GM12878 (cell line): ENCODE data around the gene CPNE9. TPM values are rescaled to one million over a fixed set of nuclear protein-coding genes. Genes with fewer than 3 reads are reported as not detected.

ENCODE experiments used
- ATAC-seq: fragments of 200-7000 bp; cut with Tn5 transposase; 3 replicates; pipeline ENCODE4 v1.9.1; 2020; ENCODE audit warnings: mild to moderate bottlenecking, moderate library complexity
- BruUV-seq: library from RNA; stranded (reverse); fragments of 400-500 nt; replicated peaks from 2 replicates; lab custom pipeline; 2021; lab: Mats Ljungman, UMichigan
- CTCF ChIA-PET: fragments of 300-600 bp; sonication (Branson Sonifier 250); formaldehyde crosslinking; extraction: SDS; loops from one replicate; lab custom pipeline; 2021; ENCODE audit warnings: inconsistent platforms; lab: Yijun Ruan, JAX
- POLR2A ChIA-PET: fragments of 350-600 bp; formaldehyde crosslinking; extraction: SDS; loops from one replicate; lab custom pipeline; 2021; ENCODE audit warnings: inconsistent platforms; lab: Charles Lee
- RAD21 ChIA-PET: fragments of 300-600 bp; sonication (Branson Sonifier 250); formaldehyde crosslinking; loops from one replicate; lab custom pipeline; 2023; ENCODE audit warnings: antibody characterized with exemption; ENCODE audit not compliant: unreplicated experiment; lab: Charles Lee
- SMC1A ChIA-PET: fragments of 300-600 bp; sonication (Branson Sonifier 250); formaldehyde crosslinking; loops from one replicate; lab custom pipeline; 2023; ENCODE audit not compliant: unreplicated experiment, uncharacterized antibody; lab: Charles Lee
- DNase-seq: peaks from one replicate; pipeline ENCODE4 v3.0.0-alpha.2; 2011; ENCODE audit warnings: low read depth, low spot score
- FAIRE-seq: peaks from 3 replicates; lab custom pipeline; 2011; peaks lifted over from hg19 to GRCh38; lab: Jason Lieb, UNC
- H2AFZ ChIP-seq: 2 replicates; pipeline ENCODE4 v1.6.0; 2011; ENCODE audit warnings: low read depth, low read length, control low read depth; ENCODE audit not compliant: control insufficient read depth
- H3K27ac ChIP-seq: 2 replicates; pipeline ENCODE4 v1.5.1; 2011; ENCODE audit warnings: control low read depth; ENCODE audit not compliant: control insufficient read depth, insufficient read depth
- H3K27me3 ChIP-seq, 2 experiments: replicated peaks in 1 of 2; 2 replicates each; pipeline versions ENCODE4 v1.6.0 to v1.6.1; 2011; ENCODE audit warnings: low read length in 1 of 2; ENCODE audit not compliant: control insufficient read depth in 2 of 2, insufficient read depth in 2 of 2
- H3K36me3 ChIP-seq, 2 experiments: 2 replicates each; pipeline ENCODE4 v1.5.1; 2011; ENCODE audit warnings: low read length in 1 of 2; ENCODE audit not compliant: control insufficient read depth in 2 of 2, insufficient read depth in 2 of 2
- H3K4me1 ChIP-seq: 2 replicates; pipeline ENCODE4 v1.6.1; 2011; ENCODE audit warnings: mild to moderate bottlenecking, low read length, moderate library complexity, mixed read lengths; ENCODE audit not compliant: control insufficient read depth, insufficient read depth
- H3K4me2 ChIP-seq: 2 replicates; pipeline ENCODE4 v1.6.0; 2011; ENCODE audit warnings: control low read depth; ENCODE audit not compliant: control insufficient read depth, insufficient read depth
- H3K4me3 ChIP-seq: fragments of 200-600 bp; sonication (generic); 2 replicates; pipeline ENCODE4 v1.5.1; 2016
- H3K79me2 ChIP-seq: 2 replicates; pipeline ENCODE4 v1.6.0; 2011; ENCODE audit warnings: low read length; ENCODE audit not compliant: control insufficient read depth, insufficient read depth
- H3K9ac ChIP-seq: 2 replicates; pipeline ENCODE4 v1.8.0; 2011; ENCODE audit warnings: low read length, control low read depth, mixed read lengths; ENCODE audit not compliant: control insufficient read depth, insufficient read depth
- H3K9me3 ChIP-seq: replicated peaks from 3 replicates; pipeline ENCODE4 v1.5.1; 2011; ENCODE audit warnings: mild to moderate bottlenecking, low read length; ENCODE audit not compliant: control insufficient read depth, insufficient read depth
- H4K20me1 ChIP-seq: 2 replicates; pipeline ENCODE4 v1.6.0; 2011; ENCODE audit not compliant: control insufficient read depth, insufficient read depth
- BHLHE40 ChIP-seq, 2 experiments: fragments of 450-650 bp in 1 of 2; IDR thresholded peaks; 2 replicates each; pipeline ENCODE4 v1.6.1; 2011 to 2017; ENCODE audit warnings: low read depth in 2 of 2, borderline replicate concordance in 1 of 2, improper control_type of control experiment in 1 of 2, low read length in 1 of 2, mild to moderate bottlenecking in 1 of 2
- CBFB ChIP-seq: IDR thresholded peaks from 2 replicates; pipeline ENCODE4 v1.6.1; 2016; ENCODE audit warnings: antibody characterized with exemption, low read depth
- MLLT1 ChIP-seq: fragments of 450-650 bp; IDR thresholded peaks from 2 replicates; pipeline ENCODE4 v1.6.1; 2016; ENCODE audit warnings: mild to moderate bottlenecking
- PAX8 ChIP-seq: fragments of 450-650 bp; IDR thresholded peaks from 2 replicates; pipeline ENCODE4 v1.6.1; 2017; ENCODE audit warnings: mild to moderate bottlenecking, moderate library complexity
- RELB ChIP-seq: fragments of 450-650 bp; IDR thresholded peaks from 2 replicates; pipeline ENCODE4 v1.6.1; 2017; ENCODE audit warnings: low read depth, mild to moderate bottlenecking, moderate library complexity
- SKIL ChIP-seq: fragments of 450-650 bp; IDR thresholded peaks from 2 replicates; pipeline ENCODE4 v1.6.1; 2017; ENCODE audit warnings: mild to moderate bottlenecking, low read depth, inconsistent platforms; ENCODE audit not compliant: poor library complexity, severe bottlenecking
- SMAD5 ChIP-seq: IDR thresholded peaks from 2 replicates; pipeline ENCODE4 v1.6.1; 2016; ENCODE audit warnings: antibody characterized with exemption, low read depth
- SUPT20H ChIP-seq: IDR thresholded peaks from 2 replicates; pipeline ENCODE4 v1.6.1; 2011; ENCODE audit warnings: low read depth, mild to moderate bottlenecking, low read length, moderate library complexity, borderline replicate concordance; ENCODE audit not compliant: control insufficient read depth
- WGBS: methylation state at CpG from one replicate; pipeline ENCODE4 v1.1.6; 2016; ENCODE audit warnings: low lambda C conversion rate; ENCODE audit not compliant: insufficient replicate concordance, insufficient coverage; ENCODE audit errors: missing lambda C conversion rate; 5-methylcytosine and 5-hydroxymethylcytosine counted together
- in situ Hi-C: fragments of 300-500 bp; cut with MboI; formaldehyde crosslinking; loops from 9 replicates; pipeline ENCODE4 v1.14.3; 2018; ENCODE audit warnings: mixed read lengths
- intact Hi-C: fragments of 100-400 bp; cut with micrococcal nuclease; formaldehyde crosslinking; loops from one replicate; pipeline ENCODE4 v1.14.2; 2022; ENCODE audit not compliant: unreplicated experiment
- polyA plus RNA-seq, 11 experiments: library from polyadenylated mRNA; depleted of rRNA in 4 of 11; unstranded in 6 of 11; stranded (reverse) in 5 of 11; fragments of >200 nt; fragmentation: Nextera tagmentation in 4 of 11; fragmentation: Illumina TruSeq in 1 of 11; extraction: Ambion mirVana in 4 of 11; extraction: Trizol in 1 of 11; gene quantifications; 1 replicate in 1 of 11; 2 replicates in 10 of 11; pipeline versions ENCODE4 v1.2.1 to v1.2.3, GENCODE V29; 2011 to 2016; ENCODE audit warnings: inconsistent platforms in 2 of 11, missing spikeins in 2 of 11, low read depth in 1 of 11
- total RNA-seq, 4 experiments: library from RNA; depleted of rRNA in 3 of 4; stranded (reverse); fragments of >200 nt in 3 of 4; fragmentation: Illumina TruSeq in 1 of 4; extraction: Trizol in 1 of 4; gene quantifications; 2 replicates each; pipeline versions ENCODE4 v1.2.1 to v1.2.3, GENCODE V29; 2013 to 2021

CPNE9 gene
- total and polyA plus RNA-seq, 10 of the 15 experiments (the other 5 are each of a cell fraction or from before 2014, with no cell fraction given), result 0.02 to 0.12 (median 0.05) TPM; not detected in 7

- ChIA-PET RAD21 (no interaction called here), CTCF (no interaction called here), SMC1A (interaction anchor here (1.1 kb wide), 1 partner anchor 182 kb away, joined by 4 read pairs; no protein-coding TSS in a partner anchor), POLR2A (no interaction called here)
- Histone ChIP-seq H3K4me2 (no peak overlapping the region), H3K27ac (no peak overlapping the region), H4K20me1 (0 out of 2 replicates have a peak, but pooled peaks cover 2% of the 10 kb centered on the region), H3K27me3 (no peaks in the 10 kb centered on the region), H2AFZ (no peak overlapping the region), H3K79me2 (no peaks in the 10 kb centered on the region), H3K36me3 (peaks cover 33 to 47% of the 10 kb centered on the region in 2 experiments), H3K9ac (no peak overlapping the region), H3K4me3 (no peak overlapping the region), H3K9me3 (no peaks in the 10 kb centered on the region), H3K4me1 (no peaks in the 10 kb centered on the region)
- BruUV-seq, result no TSS peak
- WGBS, result 94% methylated on average over 18 of the region's 18 CpGs
- no peak for DNase-seq
- ATAC-seq, result no peak
- intact Hi-C loops, result no loop called here
- in situ Hi-C loops, result no loop called here
- no peak for FAIRE-seq
- TF ChIP-seq SUPT20H, result no peak
- TF ChIP-seq PAX8, result no peak
- TF ChIP-seq RELB, result no peak
- TF ChIP-seq SKIL, result no peak
- TF ChIP-seq MLLT1, result no peak
- TF ChIP-seq CBFB, result no peak
- TF ChIP-seq BHLHE40 (IDR thresholded peaks at IDR 0.05; ENCODE audit: borderline replicate concordance in 1 of 2, low read depth in 2 of 2, low read length in 1 of 2), result no peak
- TF ChIP-seq SMAD5, result no peak
Measured at GRCh38 chr3:9685216-9686049, 18.2 kb upstream of the CPNE9 start.
